ENCODE data around the gene MORC4.

The MORC4 gene

GRCh38 chrX:106917830-106918500 lies 82.0 kb downstream of the MORC4 start:
- DNase-seq (ENCODE audit: extremely low read depth in 1 of 2, low read depth in 1 of 2): no peak

- DNase-seq (ENCODE audit: extremely low read depth in 1 of 2, low read depth in 1 of 2): no peak
These were observed 87.1 kb downstream of the MORC4 start for GRCh38 chrX:106912864-106913263.

GRCh38 chrX:106906361-106906760 lies 93.7 kb downstream of the MORC4 start:
- DNase-seq (ENCODE audit: extremely low read depth in 1 of 2, low read depth in 1 of 2): no peak

- DNase-seq (ENCODE audit: extremely low read depth in 1 of 2, low read depth in 1 of 2): no peak
These were observed 94.8 kb downstream of the MORC4 start for GRCh38 chrX:106905064-106905708.

- DNase-seq (ENCODE audit: extremely low read depth in 1 of 2, low read depth in 1 of 2): no peak
These were observed 96.0 kb downstream of the MORC4 start for GRCh38 chrX:106903856-106904528.

- DNase-seq (ENCODE audit: extremely low read depth in 1 of 2, low read depth in 1 of 2): no peak
These were observed 96.7 kb downstream of the MORC4 start, which contains the start of gene RIPPLY1 for GRCh38 chrX:106903291-106903824. Gene RIPPLY1, minus strand, starts transcription at chrX:106903341. Its CDS starts 54 bp downstream, at chrX:106903287.

GRCh38 chrX:106902684-106903083 lies 97.3 kb downstream of the MORC4 start:
- no peak for DNase-seq (ENCODE audit: extremely low read depth in 1 of 2, low read depth in 1 of 2)

GRCh38 chrX:106901781-106902219 lies 98.2 kb downstream of the MORC4 start:
- DNase-seq (ENCODE audit: extremely low read depth in 1 of 2, low read depth in 1 of 2): no peak

- DNase-seq (ENCODE audit: extremely low read depth in 1 of 2, low read depth in 1 of 2): no peak
These were observed 98.7 kb downstream of the MORC4 start for GRCh38 chrX:106901341-106901740.

- no peak for DNase-seq (ENCODE audit: extremely low read depth in 1 of 2, low read depth in 1 of 2)
These were observed 100.2 kb downstream of the MORC4 start for GRCh38 chrX:106899841-106900240.

GRCh38 chrX:106899276-106899675 lies 100.7 kb downstream of the MORC4 start:
- no peak for DNase-seq (ENCODE audit: extremely low read depth in 1 of 2, low read depth in 1 of 2)

GRCh38 chrX:106898462-106898861 lies 101.5 kb downstream of the MORC4 start:
- no peak for DNase-seq (ENCODE audit: extremely low read depth in 1 of 2, low read depth in 1 of 2)

GRCh38 chrX:106897259-106897658 lies 102.8 kb downstream of the MORC4 start:
- DNase-seq (ENCODE audit: extremely low read depth in 1 of 2, low read depth in 1 of 2): no peak

- no peak for DNase-seq (ENCODE audit: extremely low read depth in 1 of 2, low read depth in 1 of 2)
These were observed 105.0 kb downstream of the MORC4 start for GRCh38 chrX:106894978-106895452.

GRCh38 chrX:106894392-106894909 lies 105.6 kb downstream of the MORC4 start:
- peak; percentile 10 to 21 for DNase-seq (ENCODE audit: extremely low read depth in 1 of 2, low read depth in 1 of 2)

GRCh38 chrX:106891762-106892460 lies 108.1 kb downstream of the MORC4 start:
- no peak for DNase-seq (ENCODE audit: extremely low read depth in 1 of 2, low read depth in 1 of 2)
